IMR-90 (cell line): ENCODE results near the gene INPP5A.

Source experiments
- CEBPB ChIP-seq: IDR thresholded peaks from 2 replicates; pipeline ENCODE4 v1.6.1; 2012; ENCODE audit warnings: low read depth, low read length, improper control_type of control experiment
- MXI1 ChIP-seq: IDR thresholded peaks from 2 replicates; pipeline ENCODE4 v1.6.1; 2012; ENCODE audit warnings: low read depth, mild to moderate bottlenecking, low read length, moderate library complexity, borderline replicate concordance
- POLR2A ChIP-seq: IDR thresholded peaks from 2 replicates; pipeline ENCODE4 v1.6.1; 2012; ENCODE audit warnings: mild to moderate bottlenecking, low read depth, low read length
- SMC3 ChIP-seq: fragments of 150-350 bp; IDR thresholded peaks from 2 replicates; pipeline ENCODE4 v1.6.1; 2016; ENCODE audit warnings: low read depth, mild to moderate bottlenecking, antibody characterized with exemption, low read length, moderate library complexity
- TF ChIP-seq, protein P1 (sequence below): conservative IDR thresholded peaks from 2 replicates; pipeline ENCODE4 v1.5.1; 2012; ENCODE audit warnings: mild to moderate bottlenecking, low read depth, low read length, improper control_type of control experiment

DNA sequence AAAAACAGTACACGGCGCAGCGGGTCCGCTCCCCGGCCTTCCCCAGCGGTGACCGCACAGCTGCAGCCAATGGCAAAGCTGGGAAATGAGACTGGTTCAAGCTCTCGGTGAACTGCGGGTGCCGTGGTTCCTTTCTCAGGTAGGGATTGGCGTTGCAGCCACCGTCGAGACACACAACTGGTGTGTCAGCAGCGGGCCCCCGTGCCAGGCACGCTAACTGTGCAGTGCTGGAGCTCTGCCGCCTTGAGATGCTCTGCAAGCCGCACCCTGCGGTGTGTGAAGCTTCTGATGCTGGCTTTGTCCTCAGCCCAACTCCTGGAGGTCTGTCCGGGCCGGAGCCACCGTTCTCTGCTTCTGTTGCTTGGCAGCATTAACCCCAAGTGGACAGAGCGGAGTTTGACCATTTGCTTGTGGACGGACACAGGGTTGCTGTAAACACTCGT lies 269.0 kb downstream of the INPP5A start:
- TF ChIP-seq, protein P1, sequence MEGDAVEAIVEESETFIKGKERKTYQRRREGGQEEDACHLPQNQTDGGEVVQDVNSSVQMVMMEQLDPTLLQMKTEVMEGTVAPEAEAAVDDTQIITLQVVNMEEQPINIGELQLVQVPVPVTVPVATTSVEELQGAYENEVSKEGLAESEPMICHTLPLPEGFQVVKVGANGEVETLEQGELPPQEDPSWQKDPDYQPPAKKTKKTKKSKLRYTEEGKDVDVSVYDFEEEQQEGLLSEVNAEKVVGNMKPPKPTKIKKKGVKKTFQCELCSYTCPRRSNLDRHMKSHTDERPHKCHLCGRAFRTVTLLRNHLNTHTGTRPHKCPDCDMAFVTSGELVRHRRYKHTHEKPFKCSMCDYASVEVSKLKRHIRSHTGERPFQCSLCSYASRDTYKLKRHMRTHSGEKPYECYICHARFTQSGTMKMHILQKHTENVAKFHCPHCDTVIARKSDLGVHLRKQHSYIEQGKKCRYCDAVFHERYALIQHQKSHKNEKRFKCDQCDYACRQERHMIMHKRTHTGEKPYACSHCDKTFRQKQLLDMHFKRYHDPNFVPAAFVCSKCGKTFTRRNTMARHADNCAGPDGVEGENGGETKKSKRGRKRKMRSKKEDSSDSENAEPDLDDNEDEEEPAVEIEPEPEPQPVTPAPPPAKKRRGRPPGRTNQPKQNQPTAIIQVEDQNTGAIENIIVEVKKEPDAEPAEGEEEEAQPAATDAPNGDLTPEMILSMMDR = no peak
- TF ChIP-seq SMC3 (no peak), MXI1 (no peak), POLR2A (no peak), CEBPB (no peak)
